Astrocyte (in vitro differentiated cells and primary cell): ENCODE measurements around the gene BANP. TPM values are rescaled to one million over a fixed set of nuclear protein-coding genes. Genes with fewer than 3 reads are reported as not detected.

Experiments used
- DNase-seq: peaks from one replicate; pipeline ENCODE4 v3.0.0-alpha.2; 2010; ENCODE audit warnings: low read depth
- FAIRE-seq: peaks from 2 replicates; lab custom pipeline; 2011; peaks lifted over from hg19 to GRCh38; lab: Jason Lieb, UNC
- H2AFZ ChIP-seq: 2 replicates; pipeline ENCODE4 v1.6.0; 2012; ENCODE audit warnings: low read depth, low read length, inconsistent platforms
- H3K27ac ChIP-seq: 2 replicates; pipeline ENCODE4 v1.5.1; 2011; ENCODE audit warnings: low read depth, low read length, inconsistent platforms
- H3K27me3 ChIP-seq: 2 replicates; pipeline ENCODE4 v1.6.0; 2011; ENCODE audit warnings: low read length, inconsistent platforms; ENCODE audit not compliant: insufficient read depth
- H3K36me3 ChIP-seq: 2 replicates; pipeline ENCODE4 v1.5.1; 2011; ENCODE audit warnings: low read length, inconsistent platforms; ENCODE audit not compliant: insufficient read depth
- H3K4me1 ChIP-seq: 2 replicates; pipeline ENCODE4 v1.5.1; 2011; ENCODE audit warnings: low read length, inconsistent platforms; ENCODE audit not compliant: insufficient read depth
- H3K4me2 ChIP-seq: 2 replicates; pipeline ENCODE4 v1.6.0; 2012; ENCODE audit warnings: low read length, inconsistent platforms
- H3K4me3 ChIP-seq: 2 replicates; pipeline ENCODE4 v1.5.1; 2011; ENCODE audit warnings: low read depth, mild to moderate bottlenecking, low read length, inconsistent platforms; ENCODE audit not compliant: insufficient read depth
- H3K79me2 ChIP-seq: 2 replicates; pipeline ENCODE4 v1.6.0; 2012; ENCODE audit warnings: mild to moderate bottlenecking, low read length, inconsistent platforms; ENCODE audit not compliant: insufficient read depth
- H3K9ac ChIP-seq: 2 replicates; pipeline ENCODE4 v1.6.0; 2012; ENCODE audit warnings: mild to moderate bottlenecking, low read length, inconsistent platforms
- H3K9me3 ChIP-seq: 2 replicates; pipeline ENCODE4 v1.5.1; 2012; ENCODE audit warnings: low read depth, mild to moderate bottlenecking, low read length, inconsistent platforms; ENCODE audit not compliant: insufficient read depth
- H4K20me1 ChIP-seq: 2 replicates; pipeline ENCODE4 v1.6.0; 2012; ENCODE audit warnings: low read length, inconsistent platforms; ENCODE audit not compliant: insufficient read depth
- H3K27ac Mint-ChIP-seq: one replicate; pipeline ENCODE4 v1.8.0; 2021; ENCODE audit warnings: mild to moderate bottlenecking, mixed read lengths; ENCODE audit not compliant: unreplicated experiment
- H3K27me3 Mint-ChIP-seq: one replicate; pipeline ENCODE4 v1.8.0; 2021; ENCODE audit warnings: low read depth, mixed read lengths; ENCODE audit not compliant: unreplicated experiment
- H3K36me3 Mint-ChIP-seq: one replicate; pipeline ENCODE4 v1.8.0; 2021; ENCODE audit warnings: low read depth, mixed read lengths; ENCODE audit not compliant: unreplicated experiment
- H3K4me1 Mint-ChIP-seq: one replicate; pipeline ENCODE4 v1.8.0; 2021; ENCODE audit warnings: low read depth, mixed read lengths; ENCODE audit not compliant: unreplicated experiment
- H3K4me3 Mint-ChIP-seq: one replicate; pipeline ENCODE4 v1.8.0; 2021; ENCODE audit warnings: mild to moderate bottlenecking, moderate library complexity, mixed read lengths; ENCODE audit not compliant: unreplicated experiment
- H3K9me3 Mint-ChIP-seq: one replicate; pipeline ENCODE4 v1.8.0; 2021; ENCODE audit warnings: mild to moderate bottlenecking, mixed read lengths; ENCODE audit not compliant: unreplicated experiment
- EZH2 ChIP-seq: IDR thresholded peaks from 2 replicates; pipeline ENCODE4 v1.6.1; 2012; ENCODE audit warnings: mild to moderate bottlenecking, low read length, inconsistent platforms; ENCODE audit not compliant: insufficient read depth
- total RNA-seq: library from RNA; stranded (reverse); gene quantifications from 2 replicates; pipeline ENCODE4 v1.2.1, GENCODE V29; 2021
- TF ChIP-seq, protein P1 (sequence below): IDR thresholded peaks from 2 replicates; pipeline ENCODE4 v1.5.1; 2011; ENCODE audit warnings: low read depth, mild to moderate bottlenecking, inconsistent platforms, low read length, moderate library complexity; ENCODE audit not compliant: insufficient read depth

The BANP gene
- total RNA-seq, 1 donor from 2014 or later, result 28.9 TPM

DNA sequence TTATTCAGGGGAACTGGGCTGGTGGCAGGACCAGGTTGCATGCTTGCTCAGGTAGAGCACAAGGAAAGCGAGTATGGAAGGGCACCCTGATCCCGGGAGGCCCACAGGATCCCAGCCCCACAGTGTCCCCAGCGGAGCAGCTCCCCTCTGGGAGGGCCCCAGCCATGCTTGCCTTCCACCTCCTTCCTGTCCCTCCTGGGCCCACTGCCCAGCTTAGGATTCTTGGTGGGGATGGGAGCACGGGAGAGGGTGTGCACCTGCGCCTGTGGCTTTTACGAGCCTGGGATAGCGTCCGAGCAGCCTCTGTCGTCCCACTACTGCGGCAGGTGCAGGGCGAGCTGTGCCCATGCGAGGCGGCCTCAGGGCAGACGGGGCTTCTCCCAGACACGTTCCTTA, 114.5 kb downstream of the BANP start:
- H2AFZ ChIP-seq, result no peak overlapping the region
- H3K9ac ChIP-seq, result no peak overlapping the region
- Mint-ChIP-seq H3K27ac (no peak overlapping the region), H3K36me3 (peaks cover 20% of the 10 kb centered on the region), H3K4me3 (no peak overlapping the region), H3K27me3 (no peaks in the 10 kb centered on the region), H3K9me3 (no peaks in the 10 kb centered on the region), H3K4me1 (peaks cover 24% of the 10 kb centered on the region)
- TF ChIP-seq, protein P1, sequence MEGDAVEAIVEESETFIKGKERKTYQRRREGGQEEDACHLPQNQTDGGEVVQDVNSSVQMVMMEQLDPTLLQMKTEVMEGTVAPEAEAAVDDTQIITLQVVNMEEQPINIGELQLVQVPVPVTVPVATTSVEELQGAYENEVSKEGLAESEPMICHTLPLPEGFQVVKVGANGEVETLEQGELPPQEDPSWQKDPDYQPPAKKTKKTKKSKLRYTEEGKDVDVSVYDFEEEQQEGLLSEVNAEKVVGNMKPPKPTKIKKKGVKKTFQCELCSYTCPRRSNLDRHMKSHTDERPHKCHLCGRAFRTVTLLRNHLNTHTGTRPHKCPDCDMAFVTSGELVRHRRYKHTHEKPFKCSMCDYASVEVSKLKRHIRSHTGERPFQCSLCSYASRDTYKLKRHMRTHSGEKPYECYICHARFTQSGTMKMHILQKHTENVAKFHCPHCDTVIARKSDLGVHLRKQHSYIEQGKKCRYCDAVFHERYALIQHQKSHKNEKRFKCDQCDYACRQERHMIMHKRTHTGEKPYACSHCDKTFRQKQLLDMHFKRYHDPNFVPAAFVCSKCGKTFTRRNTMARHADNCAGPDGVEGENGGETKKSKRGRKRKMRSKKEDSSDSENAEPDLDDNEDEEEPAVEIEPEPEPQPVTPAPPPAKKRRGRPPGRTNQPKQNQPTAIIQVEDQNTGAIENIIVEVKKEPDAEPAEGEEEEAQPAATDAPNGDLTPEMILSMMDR, result no peak
- no peak for TF ChIP-seq EZH2
- no peaks in the 10 kb centered on the region for H3K9me3 ChIP-seq
- H3K4me3 ChIP-seq, result no peak overlapping the region
- no peaks in the 10 kb centered on the region for H3K27me3 ChIP-seq
- FAIRE-seq, result no peak
- DNase-seq, result no peak
- no peak overlapping the region for H3K27ac ChIP-seq
- peaks cover 19% of the 10 kb centered on the region for H3K4me1 ChIP-seq
- H3K36me3 ChIP-seq, result no peaks in the 10 kb centered on the region
- no peaks in the 10 kb centered on the region for H3K79me2 ChIP-seq
- H4K20me1 ChIP-seq, result no peaks in the 10 kb centered on the region
- no peak overlapping the region for H3K4me2 ChIP-seq

DNA sequence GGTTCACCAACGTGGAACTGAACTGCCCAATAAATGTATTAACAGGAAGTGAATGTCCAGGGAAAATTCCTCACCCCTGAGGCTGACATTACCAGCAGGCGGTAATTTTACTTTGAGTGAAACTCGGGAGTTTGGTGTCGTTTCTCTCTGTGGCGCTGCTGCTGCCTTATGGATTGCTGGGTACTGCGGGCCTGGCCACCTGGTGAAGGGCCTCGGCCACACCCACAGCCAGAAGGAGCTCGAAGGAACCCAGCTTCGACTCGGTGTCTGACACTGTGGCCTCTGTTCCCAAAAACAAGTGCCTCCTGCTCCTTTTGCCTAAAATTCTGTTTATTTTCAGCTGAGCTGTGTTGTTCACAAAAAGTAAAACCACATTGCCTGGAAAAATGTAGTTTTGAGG, 115.0 kb downstream of the BANP start:
- H3K27me3 Mint-ChIP-seq, result no peaks in the 10 kb centered on the region

More for the DNA sequence above, 115.0 kb downstream of the BANP start:
- peaks cover 24% of the 10 kb centered on the region for H3K4me1 Mint-ChIP-seq
- Histone ChIP-seq H3K79me2 (no peaks in the 10 kb centered on the region), H3K27ac (no peak overlapping the region), H3K4me1 (peaks cover 19% of the 10 kb centered on the region), H3K4me3 (no peak overlapping the region), H3K27me3 (no peaks in the 10 kb centered on the region), H3K9ac (no peak overlapping the region), H2AFZ (no peak overlapping the region), H4K20me1 (no peaks in the 10 kb centered on the region), H3K9me3 (no peaks in the 10 kb centered on the region), H3K4me2 (no peak overlapping the region), H3K36me3 (no peaks in the 10 kb centered on the region)
- FAIRE-seq (no peak), DNase-seq (no peak)
- peaks cover 20% of the 10 kb centered on the region for H3K36me3 Mint-ChIP-seq
- H3K27ac Mint-ChIP-seq, result peak overlapping the region; percentile 12
- no peak overlapping the region for H3K4me3 Mint-ChIP-seq
- H3K9me3 Mint-ChIP-seq, result no peaks in the 10 kb centered on the region
- TF ChIP-seq EZH2, result no peak
- TF ChIP-seq, protein P1, result no peak
